HCT116 (cell line): ENCODE results near the gene SAMD14. TPM values are rescaled to one million over a fixed set of nuclear protein-coding genes. Genes with fewer than 3 reads are reported as not detected.

Source experiments
- ATAC-seq: fragments of 200-7000 bp; cut with Tn5 transposase; 2 replicates; pipeline ENCODE4 v1.9.1; 2020; ENCODE audit warnings: mild to moderate bottlenecking, moderate library complexity
- BruUV-seq: library from RNA; stranded (reverse); fragments of 400-500 nt; replicated peaks from 2 replicates; lab custom pipeline; 2021; lab: Mats Ljungman, UMichigan
- CTCF ChIA-PET: fragments of 300-600 bp; sonication (Branson Sonifier 250); formaldehyde crosslinking; loops from one replicate; lab custom pipeline; 2021; ENCODE audit warnings: antibody characterized with exemption; lab: Charles Lee
- POLR2A ChIA-PET: fragments of 300-600, 350-600 bp; sonication (Branson Sonifier 250); formaldehyde crosslinking; loops from one replicate; lab custom pipeline; 2021; ENCODE audit warnings: antibody characterized with exemption; lab: Charles Lee
- RAD21 ChIA-PET, 2 experiments: fragments of 300-600 bp; sonication (Branson Sonifier 250); formaldehyde crosslinking; loops; one replicate each; lab custom pipeline; 2023; ENCODE audit warnings: low total read pairs in 2 of 2; ENCODE audit not compliant: uncharacterized antibody in 2 of 2, unreplicated experiment in 2 of 2, low non-redundant PET in 1 of 2; lab: Charles Lee
- DNase-seq: peaks from one replicate; pipeline ENCODE4 v3.0.0-alpha.2; 2010; ENCODE audit warnings: low read depth, low spot score
- H2AFZ ChIP-seq: fragments of 200-600 bp; shearing (Covaris generic), sonication (generic); 2 replicates; pipeline ENCODE4 v1.6.1; 2017; ENCODE audit warnings: low read depth, mixed run types, mixed read lengths, antibody characterized with exemption, low read length; ENCODE audit not compliant: poor library complexity, severe bottlenecking
- H3K27ac ChIP-seq: 2 replicates; pipeline ENCODE4 v1.5.1; 2012; ENCODE audit warnings: low read depth, low read length
- H3K27me3 ChIP-seq: fragments of 200-600 bp; sonication (generic); 2 replicates; pipeline ENCODE4 v1.6.1; 2016; ENCODE audit warnings: mixed run types, low read length, mixed read lengths; ENCODE audit not compliant: insufficient read depth
- H3K36me3 ChIP-seq, 2 experiments: fragments of 200-500 bp in 1 of 2; fragments of 200-600 bp in 1 of 2; sonication (Bioruptor generic) in 1 of 2; sonication (generic) in 1 of 2; 2 replicates each; pipeline versions ENCODE4 v1.5.1 to v1.6.1; 2014 to 2016; ENCODE audit warnings: low read length in 2 of 2, inconsistent platforms in 1 of 2, mixed read lengths in 1 of 2, mixed run types in 1 of 2; ENCODE audit not compliant: insufficient read depth in 2 of 2, control insufficient read depth in 1 of 2
- H3K4me1 ChIP-seq, 2 experiments: fragments of 200-600 bp in 1 of 2; sonication (generic) in 1 of 2; 2 replicates each; pipeline versions ENCODE4 v1.5.1 to v1.6.1; 2012 to 2017; ENCODE audit warnings: low read length in 2 of 2, inconsistent platforms in 1 of 2, mild to moderate bottlenecking in 1 of 2, mixed read lengths in 1 of 2, mixed run types in 1 of 2, moderate library complexity in 1 of 2; ENCODE audit not compliant: insufficient read depth in 2 of 2, control insufficient read depth in 1 of 2
- H3K4me2 ChIP-seq: fragments of 200-600 bp; sonication (generic); 2 replicates; pipeline ENCODE4 v1.6.1; 2017; ENCODE audit warnings: mixed run types, low read length, mixed read lengths
- H3K4me3 ChIP-seq, 2 experiments: fragments of 200-600 bp in 1 of 2; sonication (generic) in 1 of 2; replicated peaks in 1 of 2; 2 replicates each; pipeline ENCODE4 v1.5.1; 2011 to 2016; ENCODE audit warnings: low read length in 2 of 2, control low read depth in 1 of 2, low read depth in 1 of 2, mild to moderate bottlenecking in 1 of 2, mixed read lengths in 1 of 2, mixed run types in 1 of 2
- H3K79me2 ChIP-seq: fragments of 200-600 bp; sonication (generic); 2 replicates; pipeline ENCODE4 v1.6.1; 2017; ENCODE audit warnings: mild to moderate bottlenecking, mixed run types, low read length, moderate library complexity, mixed read lengths; ENCODE audit not compliant: insufficient read depth
- H3K9ac ChIP-seq: fragments of 200-600 bp; sonication (generic); 2 replicates; pipeline ENCODE4 v1.6.1; 2016; ENCODE audit warnings: low read length, mixed read lengths
- H3K9me2 ChIP-seq: fragments of 200-600 bp; sonication (generic), shearing (Covaris generic); 2 replicates; pipeline ENCODE4 v1.6.1; 2017; ENCODE audit warnings: mixed run types, mild to moderate bottlenecking, moderate library complexity; ENCODE audit not compliant: insufficient read depth
- H3K9me3 ChIP-seq, 2 experiments: fragments of 200-500 bp in 1 of 2; fragments of 200-600 bp in 1 of 2; sonication (Bioruptor generic) in 1 of 2; sonication (generic) in 1 of 2; 2 replicates each; pipeline ENCODE4 v1.6.1; 2014 to 2017; ENCODE audit warnings: low read length in 2 of 2, mixed read lengths in 2 of 2, inconsistent platforms in 1 of 2, low read depth in 1 of 2, mild to moderate bottlenecking in 1 of 2, mixed run types in 1 of 2, moderate library complexity in 1 of 2; ENCODE audit not compliant: control insufficient read depth in 1 of 2, insufficient read depth in 1 of 2
- H4K20me1 ChIP-seq: fragments of 200-600 bp; sonication (generic), shearing (Covaris generic); 2 replicates; pipeline ENCODE4 v1.6.1; 2017; ENCODE audit warnings: mixed run types, mild to moderate bottlenecking, moderate library complexity; ENCODE audit not compliant: insufficient read depth
- CTCF ChIP-seq, 3 experiments: fragments of 200-600 bp in 1 of 3; sonication (generic) in 1 of 3; IDR thresholded peaks in 2 of 3; conservative IDR thresholded peaks in 1 of 3; 2 replicates each; pipeline ENCODE4 v1.5.1; 2012 to 2017; ENCODE audit warnings: low read depth in 2 of 3, low read length in 2 of 3, antibody characterized with exemption in 1 of 3, borderline replicate concordance in 1 of 3, control low read depth in 1 of 3, mild to moderate bottlenecking in 1 of 3, mixed read lengths in 1 of 3, mixed run types in 1 of 3, moderate library complexity in 1 of 3; ENCODE audit not compliant: insufficient read depth in 1 of 3
- EGR1 ChIP-seq: IDR thresholded peaks from 2 replicates; pipeline ENCODE4 v1.6.1; 2012; ENCODE audit warnings: low read depth
- ELF1 ChIP-seq: IDR thresholded peaks from 2 replicates; pipeline ENCODE4 v1.6.1; 2012; ENCODE audit warnings: low read depth, borderline replicate concordance
- FOSL1 ChIP-seq: IDR thresholded peaks from 2 replicates; pipeline ENCODE4 v1.6.1; 2012; ENCODE audit warnings: low read depth
- JUND ChIP-seq: IDR thresholded peaks from 2 replicates; pipeline ENCODE4 v1.6.1; 2012
- MAX ChIP-seq: IDR thresholded peaks from 2 replicates; pipeline ENCODE4 v1.6.1; 2012
- POLR2A ChIP-seq: IDR thresholded peaks from 2 replicates; pipeline ENCODE4 v1.7.0; 2011; ENCODE audit warnings: borderline replicate concordance; ENCODE audit not compliant: insufficient read depth, insufficient read length; ENCODE audit errors: extremely low read depth
- RAD21 ChIP-seq: IDR thresholded peaks from 2 replicates; pipeline ENCODE4 v1.6.1; 2012; ENCODE audit warnings: low read depth, mild to moderate bottlenecking
- REST ChIP-seq: IDR thresholded peaks from 2 replicates; pipeline ENCODE4 v1.6.1; 2012; ENCODE audit warnings: low read depth
- SIN3A ChIP-seq: IDR thresholded peaks from 2 replicates; pipeline ENCODE4 v1.6.1; 2012; ENCODE audit warnings: low read depth
- SP1 ChIP-seq: IDR thresholded peaks from 2 replicates; pipeline ENCODE4 v1.6.1; 2012; ENCODE audit warnings: low read depth
- YY1 ChIP-seq: IDR thresholded peaks from 2 replicates; pipeline ENCODE4 v1.6.1; 2011; ENCODE audit warnings: low read length, low read depth, moderate library complexity, mild to moderate bottlenecking; ENCODE audit not compliant: insufficient replicate concordance; ENCODE audit errors: extremely low read depth
- intact Hi-C: fragments of 100-400 bp; cut with micrococcal nuclease; formaldehyde crosslinking; loops from 2 replicates; pipeline ENCODE4 v1.10.0; 2022
- total RNA-seq: library from RNA; stranded (reverse); gene quantifications from one replicate; pipeline ENCODE4 v1.2.1, GENCODE V29; 2021; ENCODE audit not compliant: unreplicated experiment
- TF ChIP-seq, protein P1 (sequence below): IDR thresholded peaks from 2 replicates; pipeline ENCODE4 v1.6.1; 2011; ENCODE audit warnings: mild to moderate bottlenecking, low read length, moderate library complexity; ENCODE audit not compliant: insufficient replicate concordance; ENCODE audit errors: extremely low read depth

SAMD14 gene
- total RNA-seq, 1 experiment from 2014 or later = 1.5 TPM

GRCh38 chr17:50108556-50108955, 21.4 kb downstream of the SAMD14 start:
- Histone ChIP-seq H3K9me2 (no peaks in the 10 kb centered on the region), H3K27me3 (no peaks in the 10 kb centered on the region), H4K20me1 (no peaks in the 10 kb centered on the region), H3K9me3 (no peaks in the 10 kb centered on the region), H3K79me2 (no peaks in the 10 kb centered on the region), H3K4me1 (peaks cover 0 to 9% of the 10 kb centered on the region in 2 experiments; a peak in 1 of 4 replicates), H3K36me3 (peaks cover 0 to 5% of the 10 kb centered on the region in 2 experiments; a peak in 1 of 4 replicates), H2AFZ (no peak overlapping the region), H3K9ac (no peak overlapping the region), H3K27ac (no peak overlapping the region), H3K4me2 (no peak overlapping the region), H3K4me3 (no peak overlapping the region)
- ChIA-PET RAD21 (no interaction called here), CTCF (interaction anchor here (1.9 to 3.2 kb wide), 3 partner anchors 8 to 14 kb away, joined by 7 to 15 read pairs (median 8); no protein-coding TSS in a partner anchor), POLR2A (no interaction called here)
- BruUV-seq = no TSS peak
- DNase-seq (no peak), ATAC-seq (no peak)
- intact Hi-C loops = no loop called here
- TF ChIP-seq SP1 (no peak), YY1 (no peak), CTCF (IDR thresholded peaks at IDR 0.05 in 2 of 3, conservative IDR thresholded peaks at IDR 0.05 in 1 of 3; ENCODE audit: borderline replicate concordance in 1 of 3, insufficient read depth in 1 of 3, low read depth in 2 of 3, low read length in 2 of 3) (no peak), EGR1 (no peak), POLR2A (no peak), REST (no peak), FOSL1 (no peak), RAD21 (no peak), SIN3A (no peak), ELF1 (no peak), MAX (no peak), JUND (no peak)
- TF ChIP-seq, protein P1, sequence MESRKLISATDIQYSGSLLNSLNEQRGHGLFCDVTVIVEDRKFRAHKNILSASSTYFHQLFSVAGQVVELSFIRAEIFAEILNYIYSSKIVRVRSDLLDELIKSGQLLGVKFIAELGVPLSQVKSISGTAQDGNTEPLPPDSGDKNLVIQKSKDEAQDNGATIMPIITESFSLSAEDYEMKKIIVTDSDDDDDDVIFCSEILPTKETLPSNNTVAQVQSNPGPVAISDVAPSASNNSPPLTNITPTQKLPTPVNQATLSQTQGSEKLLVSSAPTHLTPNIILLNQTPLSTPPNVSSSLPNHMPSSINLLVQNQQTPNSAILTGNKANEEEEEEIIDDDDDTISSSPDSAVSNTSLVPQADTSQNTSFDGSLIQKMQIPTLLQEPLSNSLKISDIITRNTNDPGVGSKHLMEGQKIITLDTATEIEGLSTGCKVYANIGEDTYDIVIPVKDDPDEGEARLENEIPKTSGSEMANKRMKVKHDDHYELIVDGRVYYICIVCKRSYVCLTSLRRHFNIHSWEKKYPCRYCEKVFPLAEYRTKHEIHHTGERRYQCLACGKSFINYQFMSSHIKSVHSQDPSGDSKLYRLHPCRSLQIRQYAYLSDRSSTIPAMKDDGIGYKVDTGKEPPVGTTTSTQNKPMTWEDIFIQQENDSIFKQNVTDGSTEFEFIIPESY = no peak
